HEK293 (cell line): Measurements from ENCODE around the gene SUPT20HL2.
"Not testable (repeated sequence)": the region's sequence is repeated elsewhere in the genome, so short reads cannot be mapped to it uniquely, and the experiment has no call there.

Source experiments
- GFI1B ChIP-seq: fragments of 450-650 bp; formaldehyde crosslinking; IDR thresholded peaks from 2 replicates; pipeline ENCODE4 v1.5.1; 2016; ENCODE audit warnings: missing biosample characterization, missing genetic modification characterization
- WT1 ChIP-seq: fragments of 450-650 bp; formaldehyde crosslinking; IDR thresholded peaks from 2 replicates; pipeline ENCODE4 v1.5.1; 2016; ENCODE audit warnings: missing biosample characterization, missing genetic modification characterization
- ZNF302 ChIP-seq: fragments of 450-650 bp; formaldehyde crosslinking; IDR thresholded peaks from 2 replicates; pipeline ENCODE4 v1.5.1; 2016; ENCODE audit warnings: missing biosample characterization, missing genetic modification characterization, low read depth
- ZNF670 ChIP-seq: fragments of 450-650 bp; formaldehyde crosslinking; IDR thresholded peaks from 2 replicates; pipeline ENCODE4 v1.5.1; 2016; ENCODE audit warnings: missing biosample characterization, missing genetic modification characterization, low read depth
- ZNF747 ChIP-seq: fragments of 450-650 bp; formaldehyde crosslinking; IDR thresholded peaks from 2 replicates; pipeline ENCODE4 v1.5.1; 2016; ENCODE audit warnings: missing biosample characterization, missing genetic modification characterization
- TF ChIP-seq, protein P1 (sequence below): fragments of 450-650 bp; formaldehyde crosslinking; IDR thresholded peaks from 2 replicates; pipeline ENCODE4 v1.5.1; 2016; ENCODE audit warnings: missing biosample characterization, missing genetic modification characterization

DNA sequence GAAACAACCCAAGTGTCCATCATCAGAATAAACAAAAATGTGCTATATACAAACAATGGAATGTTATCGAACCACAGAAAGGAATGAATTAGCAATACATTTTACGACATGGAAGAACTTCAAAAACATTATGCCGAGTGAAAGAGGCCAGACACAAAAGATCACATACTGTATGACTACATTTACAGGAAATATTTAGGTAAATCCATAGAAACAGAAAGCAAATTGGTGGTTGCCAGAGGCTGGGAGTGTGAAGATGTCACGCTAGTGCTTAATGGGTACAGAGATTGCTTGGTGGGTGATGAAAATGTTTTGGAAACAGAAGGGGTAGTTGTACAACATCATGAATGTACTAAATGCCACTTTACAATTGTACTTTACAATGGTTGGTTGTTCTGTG is 5.1 kb downstream of the SUPT20HL2 start:
- TF ChIP-seq, protein P1, sequence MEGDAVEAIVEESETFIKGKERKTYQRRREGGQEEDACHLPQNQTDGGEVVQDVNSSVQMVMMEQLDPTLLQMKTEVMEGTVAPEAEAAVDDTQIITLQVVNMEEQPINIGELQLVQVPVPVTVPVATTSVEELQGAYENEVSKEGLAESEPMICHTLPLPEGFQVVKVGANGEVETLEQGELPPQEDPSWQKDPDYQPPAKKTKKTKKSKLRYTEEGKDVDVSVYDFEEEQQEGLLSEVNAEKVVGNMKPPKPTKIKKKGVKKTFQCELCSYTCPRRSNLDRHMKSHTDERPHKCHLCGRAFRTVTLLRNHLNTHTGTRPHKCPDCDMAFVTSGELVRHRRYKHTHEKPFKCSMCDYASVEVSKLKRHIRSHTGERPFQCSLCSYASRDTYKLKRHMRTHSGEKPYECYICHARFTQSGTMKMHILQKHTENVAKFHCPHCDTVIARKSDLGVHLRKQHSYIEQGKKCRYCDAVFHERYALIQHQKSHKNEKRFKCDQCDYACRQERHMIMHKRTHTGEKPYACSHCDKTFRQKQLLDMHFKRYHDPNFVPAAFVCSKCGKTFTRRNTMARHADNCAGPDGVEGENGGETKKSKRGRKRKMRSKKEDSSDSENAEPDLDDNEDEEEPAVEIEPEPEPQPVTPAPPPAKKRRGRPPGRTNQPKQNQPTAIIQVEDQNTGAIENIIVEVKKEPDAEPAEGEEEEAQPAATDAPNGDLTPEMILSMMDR (tag by site-specific recombination): not testable (repeated sequence)
- not testable (repeated sequence) for TF ChIP-seq WT1; GFI1B (tag by site-specific recombination); ZNF670 (tag by site-specific recombination); ZNF747 (tag by site-specific recombination); ZNF302 (tag by site-specific recombination)
